Muscle layer of duodenum (tissue), 2 donors: ENCODE data around the gene PRKG1.
"Not testable (repeated sequence)": the region's sequence is repeated elsewhere in the genome, so short reads cannot be mapped to it uniquely, and the experiment has no call there.

ENCODE experiments used
- H3K27ac ChIP-seq: one replicate; pipeline ENCODE4 v1.7.0; 2013; ENCODE audit warnings: mild to moderate bottlenecking, low read length
- H3K27me3 ChIP-seq: one replicate; pipeline ENCODE4 v1.7.0; 2013; ENCODE audit warnings: low read depth, mild to moderate bottlenecking, control low read depth, low read length
- H3K36me3 ChIP-seq, 2 donors: one replicate each; pipeline ENCODE4 v1.7.0; 2013; ENCODE audit warnings: low read length in 2 of 2, control low read depth in 1 of 2, mild to moderate bottlenecking in 1 of 2; ENCODE audit not compliant: insufficient read depth in 2 of 2, control insufficient read depth in 1 of 2
- H3K4me1 ChIP-seq, 2 donors: one replicate each; pipeline ENCODE4 v1.7.0; 2013; ENCODE audit warnings: low read length in 2 of 2, mild to moderate bottlenecking in 2 of 2, control low read depth in 1 of 2, moderate library complexity in 1 of 2; ENCODE audit not compliant: insufficient read depth in 2 of 2, control insufficient read depth in 1 of 2
- H3K4me3 ChIP-seq, 2 donors: one replicate each; pipeline ENCODE4 v1.7.0; 2013; ENCODE audit warnings: low read length in 2 of 2, low read depth in 1 of 2, mild to moderate bottlenecking in 1 of 2
- H3K9me3 ChIP-seq, 2 donors: one replicate each; pipeline ENCODE4 v1.7.0; 2013; ENCODE audit warnings: low read length in 2 of 2, control low read depth in 1 of 2, mild to moderate bottlenecking in 1 of 2; ENCODE audit not compliant: control insufficient read depth in 1 of 2
- donor health status: healthy.

PRKG1 gene

DNA sequence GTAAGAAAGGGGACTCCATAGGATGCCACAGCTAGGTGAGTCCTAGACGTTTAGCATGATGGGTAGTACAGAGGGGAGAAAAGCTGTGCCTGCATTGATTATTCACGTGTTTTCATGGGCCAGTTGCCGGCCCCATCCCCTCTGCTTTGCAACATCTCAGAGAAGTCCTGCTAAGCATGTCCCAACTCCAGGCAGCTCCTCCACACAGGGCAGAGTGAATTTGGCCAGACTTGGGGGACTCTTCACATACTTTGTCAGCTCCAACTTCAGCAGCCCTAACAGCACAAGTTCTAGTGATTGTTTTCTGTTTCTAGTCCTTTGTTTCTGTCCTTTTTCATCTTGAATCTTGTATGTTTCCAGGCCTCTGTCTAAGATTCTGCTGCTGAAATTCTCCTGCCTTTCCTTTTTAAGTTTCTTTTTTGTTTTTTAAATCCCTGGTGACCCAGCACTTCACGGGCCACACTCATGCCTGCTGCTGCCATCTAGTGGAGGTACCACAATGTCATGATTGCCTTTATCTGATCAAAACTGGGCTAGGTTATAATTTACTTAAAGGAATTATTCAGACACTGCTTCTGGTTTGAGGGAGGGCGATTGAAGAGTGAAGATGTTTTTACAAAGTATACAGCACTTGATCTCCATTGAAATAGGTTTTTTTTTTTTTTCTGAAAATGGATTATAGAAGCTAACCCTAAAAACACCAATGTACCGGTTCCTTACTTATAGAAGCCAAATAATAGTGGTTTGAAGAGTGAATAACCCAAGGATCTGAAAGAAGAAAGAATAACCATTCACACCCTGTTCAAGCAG is 348.2 kb downstream of the PRKG1 start:
- H3K27ac ChIP-seq: no peak overlapping the region

GRCh38 chr10:51423121-51423452 is 348.8 kb downstream of the PRKG1 start:
- H3K27ac ChIP-seq: no peak overlapping the region

More for the DNA sequence above, 348.2 kb downstream of the PRKG1 start:
- Histone ChIP-seq H3K9me3 (no peaks in the 10 kb centered on the region), H3K4me3 (no peak overlapping the region), H3K4me1 (peaks cover 3 to 4% of the 10 kb centered on the region in 2 donors), H3K36me3 (no peaks in the 10 kb centered on the region), H3K27me3 (no peaks in the 10 kb centered on the region)

GRCh38 chr10:51425431-51425830 is 351.1 kb downstream of the PRKG1 start:
- Histone ChIP-seq H3K36me3 (no peaks in the 10 kb centered on the region), H3K27me3 (no peaks in the 10 kb centered on the region), H3K4me1 (peaks cover 3 to 4% of the 10 kb centered on the region in 2 donors), H3K4me3 (no peak overlapping the region), H3K27ac (no peak overlapping the region), H3K9me3 (no peaks in the 10 kb centered on the region)

More at GRCh38 chr10:51423121-51423452, 348.8 kb downstream of the PRKG1 start:
- no peak overlapping the region for H3K4me3 ChIP-seq
- peaks cover 3 to 4% of the 10 kb centered on the region in 2 donors for H3K4me1 ChIP-seq
- H3K36me3 ChIP-seq: no peaks in the 10 kb centered on the region
- H3K9me3 ChIP-seq: no peaks in the 10 kb centered on the region
- no peaks in the 10 kb centered on the region for H3K27me3 ChIP-seq

DNA sequence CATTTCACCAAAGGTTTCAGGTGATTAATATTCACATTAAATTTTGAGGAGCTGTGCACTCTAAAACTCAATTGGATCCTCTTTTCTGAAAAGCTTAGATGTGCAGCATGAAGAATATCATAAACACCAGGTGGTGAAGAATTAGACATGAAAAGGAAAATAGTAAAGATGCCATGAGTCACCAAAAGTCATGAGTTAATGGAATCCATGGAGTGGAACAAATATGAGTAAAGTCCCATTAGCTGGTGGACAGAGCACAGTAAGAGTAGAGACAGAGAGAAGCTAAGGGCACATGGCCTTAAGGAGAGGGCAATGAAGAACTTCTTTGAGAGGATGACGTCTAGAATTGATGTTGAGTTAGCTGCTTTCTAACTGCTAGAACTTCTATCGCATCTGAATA is 353.5 kb downstream of the PRKG1 start:
- Histone ChIP-seq H3K9me3 (no peaks in the 10 kb centered on the region), H3K4me3 (no peak overlapping the region), H3K27ac (no peak overlapping the region), H3K4me1 (peaks cover 0 to 4% of the 10 kb centered on the region in 2 donors), H3K36me3 (no peaks in the 10 kb centered on the region), H3K27me3 (no peaks in the 10 kb centered on the region)

DNA sequence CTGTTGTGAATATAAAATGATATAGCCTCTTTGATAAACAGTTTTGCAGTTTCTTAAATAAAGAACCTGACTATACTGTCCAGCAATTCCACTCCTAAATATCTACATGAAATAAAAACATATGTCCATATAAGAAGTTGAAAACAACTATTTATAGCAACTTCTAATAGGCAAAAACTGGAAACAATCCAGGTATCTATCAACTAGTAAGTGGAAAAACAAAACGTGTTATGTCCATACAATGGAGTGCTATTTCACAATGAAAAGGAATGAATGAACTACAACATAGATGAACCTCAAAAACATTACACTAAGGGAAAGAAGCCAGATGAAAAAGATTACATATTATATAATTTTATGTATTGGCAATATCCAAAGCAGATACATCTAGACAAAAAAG is 356.2 kb downstream of the PRKG1 start:
- Histone ChIP-seq H3K4me3 (no peak overlapping the region), H3K27me3 (no peaks in the 10 kb centered on the region), H3K4me1 (peaks cover 0 to 7% of the 10 kb centered on the region in 2 donors), H3K27ac (no peak overlapping the region), H3K36me3 (no peaks in the 10 kb centered on the region), H3K9me3 (no peaks in the 10 kb centered on the region)

DNA sequence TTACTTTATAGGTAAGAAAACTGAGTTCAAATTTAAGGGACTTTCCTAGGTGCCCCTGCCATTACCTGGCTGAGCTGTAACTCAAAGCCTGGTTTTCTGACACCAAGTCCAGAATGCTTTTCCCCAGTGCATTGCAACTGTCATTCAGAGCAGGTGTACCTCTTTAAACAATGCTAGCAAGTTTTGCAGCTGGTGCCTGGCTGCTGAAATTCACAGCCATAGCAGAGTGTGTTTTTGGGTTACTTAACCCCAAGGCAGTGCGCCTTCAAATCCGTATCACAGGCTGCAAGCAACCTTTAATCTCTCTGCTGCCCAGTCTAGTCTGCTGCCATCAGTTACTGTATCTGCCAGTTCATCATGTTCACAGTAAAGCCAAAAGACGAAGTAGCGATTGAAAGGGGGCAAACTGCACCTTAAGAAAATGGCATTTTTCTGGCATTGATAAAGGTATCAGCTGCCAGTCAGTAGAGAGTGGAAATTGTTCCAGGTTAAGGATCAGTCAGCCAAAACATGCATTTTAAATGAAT is 359.7 kb downstream of the PRKG1 start:
- no peak overlapping the region for H3K27ac ChIP-seq
- H3K4me1 ChIP-seq: peaks cover 0 to 9% of the 10 kb centered on the region in 2 donors
- no peak overlapping the region for H3K4me3 ChIP-seq
- H3K9me3 ChIP-seq: no peaks in the 10 kb centered on the region
- H3K27me3 ChIP-seq: no peaks in the 10 kb centered on the region
- no peaks in the 10 kb centered on the region for H3K36me3 ChIP-seq

DNA sequence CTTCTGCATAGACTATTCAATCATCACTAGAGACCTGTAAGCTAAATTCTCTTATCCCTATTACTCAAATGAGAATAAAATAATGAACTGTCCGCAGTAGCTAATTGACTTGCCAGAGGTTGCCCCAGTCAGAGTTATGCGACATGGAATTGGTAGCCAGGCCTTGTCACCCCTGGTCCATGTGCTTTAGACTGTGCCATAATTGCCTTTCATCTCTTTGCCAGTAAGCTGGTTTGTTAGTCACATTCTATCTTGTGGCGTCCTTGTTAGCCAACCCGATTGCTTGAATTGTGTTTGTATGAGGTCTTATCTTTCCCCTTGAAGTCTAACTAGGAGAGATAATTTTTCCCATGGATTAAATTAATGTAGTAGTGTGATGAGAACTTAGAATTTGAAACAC is 362.5 kb downstream of the PRKG1 start:
- Histone ChIP-seq H3K4me3 (no peak overlapping the region), H3K4me1 (peaks cover 0 to 12% of the 10 kb centered on the region in 2 donors), H3K27ac (no peak overlapping the region), H3K9me3 (no peaks in the 10 kb centered on the region), H3K36me3 (no peaks in the 10 kb centered on the region), H3K27me3 (no peaks in the 10 kb centered on the region)

GRCh38 chr10:51439645-51440044 is 365.4 kb downstream of the PRKG1 start:
- no peak overlapping the region for H3K4me3 ChIP-seq
- no peaks in the 10 kb centered on the region for H3K36me3 ChIP-seq
- H3K4me1 ChIP-seq: peaks cover 0 to 12% of the 10 kb centered on the region in 2 donors
- H3K9me3 ChIP-seq: no peaks in the 10 kb centered on the region
- no peaks in the 10 kb centered on the region for H3K27me3 ChIP-seq
- H3K27ac ChIP-seq: no peak overlapping the region

- H3K36me3 ChIP-seq: no peaks in the 10 kb centered on the region
- H3K27ac ChIP-seq: no peak overlapping the region
- H3K4me1 ChIP-seq: no peaks in the 10 kb centered on the region
- H3K9me3 ChIP-seq: no peaks in the 10 kb centered on the region
- no peaks in the 10 kb centered on the region for H3K27me3 ChIP-seq
- no peak overlapping the region for H3K4me3 ChIP-seq
Measured at GRCh38 chr10:51445588-51445987, 371.3 kb downstream of the PRKG1 start.

GRCh38 chr10:51447119-51447518 is 372.8 kb downstream of the PRKG1 start:
- no peaks in the 10 kb centered on the region for H3K36me3 ChIP-seq
- H3K27me3 ChIP-seq: no peaks in the 10 kb centered on the region
- no peak overlapping the region for H3K27ac ChIP-seq
- no peak overlapping the region for H3K4me3 ChIP-seq
- H3K4me1 ChIP-seq: no peaks in the 10 kb centered on the region
- no peaks in the 10 kb centered on the region for H3K9me3 ChIP-seq

- H3K36me3 ChIP-seq, H3K27me3 ChIP-seq, H3K9me3 ChIP-seq, H3K4me3 ChIP-seq, H3K4me1 ChIP-seq, H3K27ac ChIP-seq: not testable (repeated sequence)
Measured at GRCh38 chr10:51455762-51456161, 381.5 kb downstream of the PRKG1 start.

GRCh38 chr10:51459476-51459875 is 385.2 kb downstream of the PRKG1 start:
- Histone ChIP-seq H3K4me1 (peaks cover 0 to 7% of the 10 kb centered on the region in 2 donors), H3K4me3 (no peak overlapping the region), H3K9me3 (no peaks in the 10 kb centered on the region), H3K27me3 (no peaks in the 10 kb centered on the region), H3K36me3 (no peaks in the 10 kb centered on the region), H3K27ac (no peak overlapping the region)
